Keratinocyte (primary cell): ENCODE results near the gene UROC1. TPM values are rescaled to one million over a fixed set of nuclear protein-coding genes. Genes with fewer than 3 reads are reported as not detected.

Experiments used
- DNase-seq: peaks from one replicate; pipeline ENCODE4 v3.0.0-alpha.2; 2011; ENCODE audit warnings: low read depth, missing footprints, low spot score
- FAIRE-seq: peaks from 2 replicates; lab custom pipeline; 2011; peaks lifted over from hg19 to GRCh38; lab: Jason Lieb, UNC
- H2AFZ ChIP-seq: 2 replicates; pipeline ENCODE4 v1.6.0; 2012; ENCODE audit warnings: low read length, control low read depth, inconsistent platforms; ENCODE audit not compliant: control insufficient read depth
- H3K27ac ChIP-seq: 2 replicates; pipeline ENCODE4 v1.5.1; 2011; ENCODE audit warnings: low read length; ENCODE audit not compliant: control insufficient read depth, insufficient read depth
- H3K27me3 ChIP-seq: 3 replicates; pipeline ENCODE4 v1.6.0; 2011; ENCODE audit warnings: low read length; ENCODE audit not compliant: control insufficient read depth, insufficient read depth; ENCODE audit errors: extremely low read depth
- H3K36me3 ChIP-seq, 2 experiments: 2 replicates in 1 of 2; 3 replicates in 1 of 2; pipeline ENCODE4 v1.5.1; 2011; ENCODE audit warnings: low read length in 2 of 2, mild to moderate bottlenecking in 1 of 2; ENCODE audit not compliant: control insufficient read depth in 2 of 2, insufficient read depth in 2 of 2; ENCODE audit errors: extremely low read depth in 1 of 2
- H3K4me1 ChIP-seq: 3 replicates; pipeline ENCODE4 v1.5.1; 2011; ENCODE audit warnings: low read length; ENCODE audit not compliant: control insufficient read depth, insufficient read depth; ENCODE audit errors: extremely low read depth
- H3K4me2 ChIP-seq: 3 replicates; pipeline ENCODE4 v1.6.0; 2011; ENCODE audit warnings: low read depth, low read length; ENCODE audit not compliant: control insufficient read depth, insufficient read depth; ENCODE audit errors: extremely low read depth
- H3K4me3 ChIP-seq, 3 experiments: fragments of 200-600 bp in 1 of 3; sonication (generic) in 1 of 3; 2 replicates in 2 of 3; 3 replicates in 1 of 3; pipeline ENCODE4 v1.5.1; 2011 to 2016; ENCODE audit warnings: low read length in 3 of 3, mild to moderate bottlenecking in 3 of 3, control low read depth in 2 of 3, inconsistent platforms in 1 of 3, low read depth in 1 of 3, mixed read lengths in 1 of 3, mixed run types in 1 of 3, moderate library complexity in 1 of 3; ENCODE audit not compliant: control insufficient read depth in 2 of 3, insufficient read depth in 2 of 3; ENCODE audit errors: extremely low read depth in 1 of 3
- H3K79me2 ChIP-seq: 2 replicates; pipeline ENCODE4 v1.6.0; 2012; ENCODE audit warnings: low read length; ENCODE audit not compliant: control insufficient read depth, insufficient read depth
- H3K9ac ChIP-seq: 3 replicates; pipeline ENCODE4 v1.6.0; 2011; ENCODE audit warnings: low read length; ENCODE audit not compliant: control insufficient read depth, insufficient read depth; ENCODE audit errors: extremely low read depth
- H3K9me1 ChIP-seq: 3 replicates; pipeline ENCODE4 v1.6.0; 2011; ENCODE audit warnings: low read length; ENCODE audit not compliant: control insufficient read depth, insufficient read depth; ENCODE audit errors: extremely low read depth
- H3K9me3 ChIP-seq: 2 replicates; pipeline ENCODE4 v1.5.1; 2012; ENCODE audit warnings: low read depth, low read length; ENCODE audit not compliant: control insufficient read depth
- H4K20me1 ChIP-seq: 3 replicates; pipeline ENCODE4 v1.6.0; 2011; ENCODE audit warnings: low read length; ENCODE audit not compliant: control insufficient read depth, insufficient read depth; ENCODE audit errors: extremely low read depth
- CTCF ChIP-seq, 3 experiments: IDR thresholded peaks in 1 of 3; conservative IDR thresholded peaks in 1 of 3; optimal IDR thresholded peaks in 1 of 3; 2 replicates in 2 of 3; 3 replicates in 1 of 3; pipeline versions ENCODE3 to v1.5.1; 2011; ENCODE audit warnings: low read length in 3 of 3, mild to moderate bottlenecking in 3 of 3, moderate library complexity in 2 of 3, control low read depth in 1 of 3, inconsistent platforms in 1 of 3; ENCODE audit not compliant: insufficient read depth in 2 of 3; ENCODE audit errors: extremely low read depth in 1 of 3
- EZH2 ChIP-seq: IDR thresholded peaks from one replicate; pipeline ENCODE4 v1.6.1; 2012; ENCODE audit warnings: inconsistent platforms, mild to moderate bottlenecking, low read length, moderate library complexity
- dilution Hi-C: fragments of 300-500 bp; cut with MboI; formaldehyde crosslinking; loops from one replicate; pipeline ENCODE4 v1.7.0; 2020; ENCODE audit warnings: low sequenced_read_pairs; ENCODE audit not compliant: extremely low pct_ligation_motif_present
- polyA plus RNA-seq, 5 experiments: library from polyadenylated mRNA; depleted of rRNA in 3 of 5; stranded (reverse) in 3 of 5; stranded (forward) in 1 of 5; unstranded in 1 of 5; fragments of >200 nt; gene quantifications; 1 replicate in 1 of 5; 2 replicates in 3 of 5; 3 replicates in 1 of 5; pipeline versions ENCODE4 v1.2.1 to v1.2.3, GENCODE V29; 2011 to 2012; ENCODE audit warnings: missing spikeins in 2 of 5, low read depth in 1 of 5, low replicate concordance in 1 of 5

UROC1 gene
- polyA plus RNA-seq, 1 donor (not counting 4 experiments of a cell fraction or from before 2014, with no cell fraction given) = not detected

- no peak for FAIRE-seq
- Histone ChIP-seq H4K20me1 (no peaks in the 10 kb centered on the region), H3K36me3 (peaks cover 5 to 17% of the 10 kb centered on the region in 2 experiments), H3K4me3 (no peak overlapping the region), H2AFZ (no peak overlapping the region), H3K4me2 (no peak overlapping the region), H3K9ac (no peak overlapping the region), H3K27ac (no peak overlapping the region), H3K9me3 (no peaks in the 10 kb centered on the region), H3K27me3 (no peaks in the 10 kb centered on the region), H3K4me1 (no peaks in the 10 kb centered on the region), H3K9me1 (peaks cover 2% of the 10 kb centered on the region), H3K79me2 (no peaks in the 10 kb centered on the region)
- dilution Hi-C loops = no loop called here
- TF ChIP-seq CTCF (optimal IDR thresholded peaks at IDR 0.05 in 1 of 3, IDR thresholded peaks at IDR 0.05 in 1 of 3, conservative IDR thresholded peaks at IDR 0.05 in 1 of 3; ENCODE audit: extremely low read depth in 1 of 3, insufficient read depth in 2 of 3, low read length in 3 of 3) (no peak), EZH2 (no peak)
- no peak for DNase-seq
Measured at GRCh38 chr3:126440709-126440995, 76.9 kb downstream of the UROC1 start.

- H4K20me1 ChIP-seq = no peaks in the 10 kb centered on the region
- dilution Hi-C loops = no loop called here
- DNase-seq (no peak), FAIRE-seq (no peak)
- TF ChIP-seq EZH2 = no peak
- no peak for TF ChIP-seq CTCF (optimal IDR thresholded peaks at IDR 0.05 in 1 of 3, IDR thresholded peaks at IDR 0.05 in 1 of 3, conservative IDR thresholded peaks at IDR 0.05 in 1 of 3; ENCODE audit: extremely low read depth in 1 of 3, insufficient read depth in 2 of 3, low read length in 3 of 3)
- no peaks in the 10 kb centered on the region for H3K9me1 ChIP-seq
- no peak overlapping the region for H3K27ac ChIP-seq
- H3K9ac ChIP-seq = no peak overlapping the region
- no peak overlapping the region for H3K4me3 ChIP-seq
- no peaks in the 10 kb centered on the region for H3K79me2 ChIP-seq
- no peak overlapping the region for H2AFZ ChIP-seq
- no peaks in the 10 kb centered on the region for H3K4me1 ChIP-seq
- H3K27me3 ChIP-seq = no peaks in the 10 kb centered on the region
- no peak overlapping the region for H3K4me2 ChIP-seq
- H3K9me3 ChIP-seq = no peaks in the 10 kb centered on the region
- peaks cover 5 to 17% of the 10 kb centered on the region in 2 experiments for H3K36me3 ChIP-seq
Measured at GRCh38 chr3:126439968-126440708, 77.4 kb downstream of the UROC1 start.
